Lung (tissue), 12 donors: ENCODE results near the gene ZSCAN9. TPM values are rescaled to one million over a fixed set of nuclear protein-coding genes. Genes with fewer than 3 reads are reported as not detected.

ENCODE experiments used
- ATAC-seq: fragments of 200-7000 bp; cut with Tn5 transposase; one replicate; pipeline ENCODE4 v1.9.1; 2020; ENCODE audit warnings: moderate number of reproducible peaks; ENCODE audit not compliant: insufficient read depth, low FRiP score
- DNase-seq, 3 donors: peaks; one replicate each; pipeline ENCODE4 v3.0.0-alpha.2; 2013 to 2017
- H3K27ac ChIP-seq, 2 donors: one replicate each; pipeline ENCODE4 v1.5.1; 2013; ENCODE audit warnings: mild to moderate bottlenecking in 2 of 2, moderate library complexity in 2 of 2, control low read depth in 1 of 2, inconsistent platforms in 1 of 2, low read depth in 1 of 2, low read length in 1 of 2
- H3K27me3 ChIP-seq, 3 donors: one replicate each; pipeline ENCODE4 v1.5.1; 2013; ENCODE audit warnings: low read length in 2 of 3; ENCODE audit not compliant: control insufficient read depth in 3 of 3, insufficient read depth in 3 of 3
- H3K36me3 ChIP-seq, 4 donors: one replicate each; pipeline ENCODE4 v1.5.1; 2013; ENCODE audit warnings: low read length in 4 of 4, mild to moderate bottlenecking in 1 of 4, moderate library complexity in 1 of 4; ENCODE audit not compliant: control insufficient read depth in 4 of 4, insufficient read depth in 4 of 4
- H3K4me1 ChIP-seq, 5 donors: one replicate each; pipeline ENCODE4 v1.5.1; 2013; ENCODE audit warnings: low read length in 5 of 5, mild to moderate bottlenecking in 2 of 5, moderate library complexity in 1 of 5; ENCODE audit not compliant: control insufficient read depth in 5 of 5, insufficient read depth in 5 of 5
- H3K4me3 ChIP-seq: one replicate; pipeline ENCODE4 v1.5.1; 2013; ENCODE audit warnings: mild to moderate bottlenecking, control low read depth, moderate library complexity
- H3K9ac ChIP-seq, 2 donors: one replicate each; pipeline ENCODE4 v1.5.1; 2013; ENCODE audit warnings: low read length in 2 of 2, control low read depth in 1 of 2; ENCODE audit not compliant: insufficient read depth in 1 of 2
- H3K9me3 ChIP-seq, 4 donors: one replicate each; pipeline ENCODE4 v1.5.1; 2013; ENCODE audit warnings: low read length in 3 of 4, mild to moderate bottlenecking in 1 of 4, moderate library complexity in 1 of 4; ENCODE audit not compliant: control insufficient read depth in 4 of 4, insufficient read depth in 3 of 4
- CTCF ChIP-seq: IDR thresholded peaks from 2 replicates; pipeline ENCODE4 v1.5.1; 2012; ENCODE audit warnings: mild to moderate bottlenecking; ENCODE audit errors: control extremely low read depth, extremely low read depth
- WGBS, 2 donors: extraction: QIAGEN DNeasy Blood & Tissue Kit; methylation state at CpG; one replicate each; pipeline ENCODE4 v1.1.7; 2013; 5-methylcytosine and 5-hydroxymethylcytosine counted together
- polyA plus RNA-seq, 2 donors: library from polyadenylated mRNA; stranded (reverse); fragments of 200-250 nt; gene quantifications; one replicate each; pipeline ENCODE4 v1.2.1, GENCODE V29; 2013
- total RNA-seq, 2 donors: library from RNA; depleted of rRNA in 1 of 2; stranded (reverse); fragments of >200 nt in 1 of 2; gene quantifications; one replicate each; pipeline ENCODE4 v1.2.1, GENCODE V29; 2014 to 2021
- donor health status: control.
- donor health status: control.
- donor health status: Bipolar disorder and iron deficiency.
- donor health status: healthy.
- donor health status: DM: yes; HTN: yes; CAD: no.

ZSCAN9 gene
- total and polyA plus RNA-seq, 4 donors: 7.2 to 16.8 (median 9.1) TPM

GRCh38 chr6:28250747-28251146 lies 25.7 kb downstream of the ZSCAN9 start:
- WGBS, 2 donors: 62 to 67% methylated on average over 2 of the region's 2 CpGs
- H3K27ac ChIP-seq: no peak overlapping the region
- ATAC-seq (no peak), DNase-seq (no peak)
- peaks cover 5 to 11% (median 11%) of the 10 kb centered on the region in 5 donors for H3K4me1 ChIP-seq
- H3K27me3 ChIP-seq: peaks cover 0 to 4% (median 0%) of the 10 kb centered on the region in 3 donors
- H3K9ac ChIP-seq: no peak overlapping the region
- H3K36me3 ChIP-seq: peaks cover 7 to 17% (median 16%) of the 10 kb centered on the region in 4 donors
- H3K4me3 ChIP-seq: no peak overlapping the region
- no peak for TF ChIP-seq CTCF
- H3K9me3 ChIP-seq: no peaks in the 10 kb centered on the region

- H3K27ac ChIP-seq: peak overlapping the region; percentile 34 to 68
- H3K36me3 ChIP-seq: peaks cover 0 to 12% (median 8%) of the 10 kb centered on the region in 4 donors
- no peaks in the 10 kb centered on the region for H3K9me3 ChIP-seq
- peaks cover 0 to 4% (median under 1%) of the 10 kb centered on the region in 3 donors for H3K27me3 ChIP-seq
- peak overlapping the region; percentile 58 to 77 for H3K9ac ChIP-seq
- no peak for DNase-seq
- no peak for ATAC-seq
- no peak for TF ChIP-seq CTCF
- WGBS, 2 donors: 0 to 1% methylated on average over 22 to 25 of the region's 25 CpGs
- H3K4me3 ChIP-seq: peak overlapping the region; percentile 82
- H3K4me1 ChIP-seq: peaks cover 5 to 11% (median 11%) of the 10 kb centered on the region in 5 donors
Measured at GRCh38 chr6:28251661-28252008, 26.6 kb downstream of the ZSCAN9 start.

GRCh38 chr6:28252009-28252975 lies 27.2 kb downstream of the ZSCAN9 start, which contains the start of gene ZKSCAN4:
Gene ZKSCAN4, minus strand, starts transcription at chr6:28252269. Its CDS starts 289 bp downstream, at chr6:28251980.
- peaks cover 5 to 11% (median 11%) of the 10 kb centered on the region in 5 donors for H3K4me1 ChIP-seq
- H3K27ac ChIP-seq: peak within 1 kb of the TSS; percentile 34 to 68
- 5 to 6% methylated on average over 14 of the region's 14 CpGs for WGBS, 2 donors
- peak; percentile 97 for ATAC-seq
- H3K9ac ChIP-seq: peak within 1 kb of the TSS; percentile 58 to 77
- H3K9me3 ChIP-seq: no peaks in the 10 kb centered on the region
- H3K4me3 ChIP-seq: peak within 1 kb of the TSS; percentile 82
- TF ChIP-seq CTCF: no peak
- H3K27me3 ChIP-seq: peaks cover 0 to 4% (median 3%) of the 10 kb centered on the region in 3 donors
- DNase-seq: peak; percentile 84 to 96 (median 91)
- H3K36me3 ChIP-seq: peaks cover 0 to 8% (median 5%) of the 10 kb centered on the region in 4 donors
